Caki2 (cell line): Measurements from ENCODE around the gene SP100. TPM values are rescaled to one million over a fixed set of nuclear protein-coding genes. Genes with fewer than 3 reads are reported as not detected.
"Not testable (repeated sequence)": the region's sequence is repeated elsewhere in the genome, so short reads cannot be mapped to it uniquely, and the experiment has no call there.

Experiments
- DNase-seq: peaks from one replicate; pipeline ENCODE4 v3.0.0-alpha.2; 2015; ENCODE audit warnings: low read depth
- in situ Hi-C: cut with HindIII; loops from 2 replicates; pipeline ENCODE4 v1.10.0; 2016; ENCODE audit warnings: low sequenced_read_pairs, low pct_unique_long_range_greater_than_20kb, mixed read lengths
- total RNA-seq: library from RNA; depleted of rRNA; stranded (reverse); fragments of >200 nt; shearing (Covaris generic); gene quantifications from 2 replicates; pipeline ENCODE4 v1.2.3, GENCODE V29; 2014; ENCODE audit warnings: low replicate concordance

SP100 gene
- total RNA-seq, 1 experiment from 2014 or later, result 46.4 TPM

- no peak for DNase-seq
- in situ Hi-C loops, result no loop called here
Observed at GRCh38 chr2:230447455-230448451, 31.8 kb downstream of the SP100 start.

GRCh38 chr2:230449901-230450467 is 34.0 kb downstream of the SP100 start:
- no peak for DNase-seq
- in situ Hi-C loops, result no loop called here

DNA sequence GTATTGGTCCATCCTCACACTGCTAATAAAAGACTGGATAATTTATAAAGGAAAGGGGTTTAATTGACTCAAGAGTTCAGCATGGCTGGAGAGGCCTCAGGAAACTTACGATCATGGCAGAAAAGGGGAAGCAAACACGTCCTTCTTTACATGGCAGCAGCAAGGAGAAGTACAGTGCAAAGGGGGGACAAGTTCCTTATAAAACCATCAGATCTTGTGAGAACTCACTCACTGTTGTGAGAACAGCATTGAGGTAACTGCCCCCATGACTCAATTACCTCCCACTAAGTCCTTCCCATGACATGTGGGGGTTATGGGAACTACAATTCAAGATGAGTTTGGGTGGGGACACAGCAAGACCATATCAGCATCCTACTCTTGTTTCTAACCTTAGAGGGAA is 37.0 kb downstream of the SP100 start:
- in situ Hi-C loops, result no loop called here

DNA sequence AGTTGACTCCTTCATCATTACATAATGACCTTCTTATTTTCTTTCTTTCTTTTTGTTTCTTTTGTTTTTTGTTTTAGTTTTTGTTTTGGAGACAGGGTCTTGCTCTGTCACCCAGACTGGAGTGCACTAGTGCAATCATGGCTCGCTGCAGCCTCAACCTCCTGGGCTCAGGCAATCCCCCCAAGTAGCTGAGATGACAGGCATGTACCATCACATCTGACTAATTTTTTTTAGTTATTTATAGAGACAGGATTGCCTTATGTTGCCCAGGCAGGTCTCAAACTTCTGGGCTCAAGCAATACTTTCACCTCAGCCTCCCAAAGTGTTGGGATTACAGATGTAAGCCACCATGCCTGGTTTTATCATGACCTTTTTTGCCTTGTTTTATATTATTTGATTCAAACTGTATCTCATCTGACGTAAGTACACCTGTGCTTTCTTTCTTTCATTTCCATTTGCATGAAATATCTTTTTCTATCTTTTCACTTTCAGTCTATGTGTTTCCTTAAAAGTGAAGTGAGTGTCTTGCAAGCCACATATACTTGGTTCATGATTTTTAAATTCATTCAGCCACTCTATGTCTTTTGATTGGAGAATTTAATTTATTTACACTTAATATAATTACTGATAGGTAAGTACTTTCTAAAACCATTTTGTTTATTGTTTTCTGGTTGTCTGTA is 39.1 kb downstream of the SP100 start:
- no peak for DNase-seq
- in situ Hi-C loops, result no loop called here

More for the DNA sequence above, 37.0 kb downstream of the SP100 start:
- DNase-seq, result no peak

GRCh38 chr2:230457073-230457768 is 41.2 kb downstream of the SP100 start:
- in situ Hi-C loops, result no loop called here
- DNase-seq, result no peak

DNA sequence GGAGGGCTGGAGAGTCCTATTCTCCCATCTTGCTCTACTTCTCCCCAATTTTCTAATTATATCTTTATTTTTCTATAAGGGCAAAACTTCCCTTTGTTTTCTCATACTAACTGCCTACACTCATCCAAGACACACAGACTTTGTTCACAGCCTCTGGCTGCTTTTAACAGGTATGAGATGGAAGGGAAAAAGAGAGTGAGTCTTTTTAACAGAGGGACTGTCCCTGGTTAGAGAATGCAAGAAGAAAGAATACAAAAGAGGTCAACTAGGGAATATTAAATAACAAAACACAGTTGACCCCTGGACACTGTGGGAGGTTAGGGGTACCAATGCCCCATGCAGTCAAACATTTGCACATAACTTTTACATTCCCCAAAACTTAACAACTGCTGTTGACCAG is 41.8 kb downstream of the SP100 start:
- in situ Hi-C loops, result no loop called here
- DNase-seq, result no peak

DNA sequence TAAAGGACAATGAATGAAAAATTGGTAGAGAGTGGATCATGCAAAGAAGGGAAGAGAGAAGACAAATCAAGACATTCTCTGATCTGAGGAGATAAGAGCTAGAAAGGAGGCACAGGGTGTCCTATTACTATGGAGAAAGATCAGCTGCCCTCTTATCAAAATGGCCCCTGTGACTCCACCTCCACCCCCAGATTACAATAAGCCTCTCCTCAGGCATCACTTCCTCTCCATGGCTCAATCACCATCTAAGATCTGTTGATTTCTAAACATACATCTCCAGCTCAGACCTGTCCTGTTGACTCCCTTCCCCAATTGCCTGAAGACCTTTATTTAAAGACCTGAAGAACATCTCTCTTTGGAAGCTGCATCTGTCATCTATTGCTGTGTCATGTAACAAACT is 43.2 kb downstream of the SP100 start:
- no peak for DNase-seq
- in situ Hi-C loops, result no loop called here

GRCh38 chr2:230471074-230471473 is 55.1 kb downstream of the SP100 start:
- no peak for DNase-seq
- in situ Hi-C loops, result no loop called here

DNA sequence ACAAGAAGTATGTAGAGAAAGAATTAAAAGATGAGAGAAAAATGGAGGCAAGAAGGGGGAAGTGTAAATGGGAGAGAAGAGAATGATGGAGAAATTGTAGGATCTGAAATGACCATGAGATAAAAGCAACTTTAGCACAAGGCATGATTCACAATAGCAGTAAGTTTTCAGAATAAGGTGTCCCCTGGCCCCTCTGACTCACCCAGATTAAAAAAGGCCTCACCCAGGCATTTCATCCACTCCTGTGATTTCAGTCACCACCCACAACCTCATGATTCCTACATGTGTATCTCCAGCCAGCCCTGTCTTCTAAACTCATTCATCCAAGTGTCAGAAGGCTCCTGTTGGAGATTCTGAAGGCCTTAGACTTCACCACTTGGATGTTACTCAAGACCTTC is 56.6 kb downstream of the SP100 start:
- peak; percentile 6 for DNase-seq
- in situ Hi-C loops, result no loop called here

GRCh38 chr2:230473378-230473777 is 57.4 kb downstream of the SP100 start:
- in situ Hi-C loops, result no loop called here
- DNase-seq, result no peak

- DNase-seq, result no peak
- in situ Hi-C loops, result no loop called here
Observed at GRCh38 chr2:230475143-230475542, 59.1 kb downstream of the SP100 start.

DNA sequence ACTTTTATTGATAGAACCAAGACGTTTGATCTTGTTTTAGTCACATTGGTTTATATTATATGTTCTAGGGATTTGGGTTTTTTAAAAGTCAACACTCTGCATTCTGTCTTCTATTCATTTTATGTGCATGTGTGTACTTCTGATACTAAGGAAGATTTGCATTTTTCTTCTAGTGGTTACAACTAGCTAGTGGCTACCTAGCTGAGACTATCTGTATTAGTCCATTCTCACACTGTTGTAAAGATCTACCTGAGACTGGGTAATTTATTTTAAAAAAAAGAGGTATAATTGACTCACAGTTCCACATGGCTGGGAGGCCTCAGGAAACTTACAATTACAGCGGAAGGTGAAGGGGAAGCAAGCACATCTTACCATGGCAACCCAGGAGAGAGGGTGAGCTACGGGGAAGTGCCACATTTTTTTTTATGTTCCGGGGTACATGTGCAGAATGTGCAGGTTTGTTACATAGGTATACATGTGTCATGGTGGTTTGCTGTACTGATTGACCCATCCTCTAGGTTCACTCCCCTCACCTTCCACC is 69.9 kb downstream of the SP100 start:
- in situ Hi-C loops, result no loop called here
- DNase-seq, result no peak

GRCh38 chr2:230491219-230491618 is 75.2 kb downstream of the SP100 start:
- DNase-seq, in situ Hi-C loops: not testable (repeated sequence)

DNA sequence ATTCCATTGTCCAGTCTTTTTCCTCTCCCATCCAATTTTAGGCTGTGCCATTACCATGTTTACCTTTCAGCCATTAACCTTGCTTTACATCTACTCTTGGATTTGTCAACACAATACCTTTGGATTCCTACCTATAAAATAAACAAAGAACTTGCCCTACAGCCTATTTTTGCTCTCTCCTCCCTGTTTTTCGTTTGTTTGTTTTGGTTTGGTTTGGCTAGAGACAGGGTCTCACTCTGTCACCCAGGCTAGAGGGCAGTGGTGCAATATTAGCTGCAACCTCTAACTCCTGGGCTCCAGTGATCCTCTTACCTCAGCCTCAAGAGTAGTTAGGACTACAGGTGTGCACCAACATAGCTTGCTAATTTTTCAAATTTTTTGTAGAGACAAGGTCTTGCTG is 76.1 kb downstream of the SP100 start:
- in situ Hi-C loops, result no loop called here

DNA sequence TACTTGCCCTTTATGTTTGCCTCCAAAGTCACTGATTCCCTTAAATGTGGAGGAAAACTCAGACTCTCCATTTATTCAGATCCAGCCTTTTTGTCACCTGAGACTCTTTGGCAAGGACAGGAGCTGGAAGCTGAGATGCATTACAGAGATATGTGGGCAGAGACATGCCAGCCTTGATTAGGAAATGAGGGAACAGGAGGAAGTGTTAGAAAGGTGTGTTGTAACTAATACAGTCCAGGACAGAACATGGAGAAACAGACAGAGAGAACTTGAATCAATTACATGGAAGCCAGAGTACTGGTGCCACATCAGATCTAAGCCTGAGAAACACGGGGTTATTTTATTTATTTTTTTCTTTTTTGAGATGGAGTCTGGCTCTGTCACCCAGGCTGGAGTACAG is 79.0 kb downstream of the SP100 start:
- no peak for DNase-seq
- in situ Hi-C loops, result no loop called here

More for the DNA sequence above, 76.1 kb downstream of the SP100 start:
- DNase-seq, result no peak

GRCh38 chr2:230496891-230497290 is 80.9 kb downstream of the SP100 start:
- DNase-seq, result no peak
- in situ Hi-C loops, result no loop called here

DNA sequence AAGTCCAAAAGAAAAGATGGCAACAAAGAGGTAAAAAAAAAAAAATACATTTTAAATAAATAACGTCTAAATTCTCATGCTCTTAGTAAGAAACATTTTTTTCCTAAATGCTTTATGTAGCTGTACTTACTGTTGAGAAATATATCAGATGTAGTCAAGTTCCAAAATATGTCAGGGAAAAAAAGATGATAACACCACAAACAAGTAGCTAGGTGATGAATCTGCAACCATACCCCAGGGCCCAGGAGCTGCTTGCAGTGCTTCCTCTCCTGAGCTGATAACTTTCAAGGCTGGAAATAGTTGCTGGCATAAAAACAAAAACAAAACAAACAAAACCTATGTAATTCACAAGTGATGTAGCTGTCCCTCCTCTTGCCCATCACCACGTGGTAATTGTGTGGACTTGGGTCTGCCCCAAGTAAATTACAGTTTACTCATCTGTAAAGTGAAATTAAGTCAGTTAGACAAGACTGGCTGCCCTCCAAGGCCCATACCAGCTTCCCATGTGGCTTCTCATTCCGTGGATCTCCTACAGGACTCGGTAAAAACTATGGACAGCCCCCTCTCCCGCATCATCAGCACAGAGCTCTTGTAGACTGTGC is 82.6 kb downstream of the SP100 start:
- no peak for DNase-seq
- in situ Hi-C loops, result no loop called here

DNA sequence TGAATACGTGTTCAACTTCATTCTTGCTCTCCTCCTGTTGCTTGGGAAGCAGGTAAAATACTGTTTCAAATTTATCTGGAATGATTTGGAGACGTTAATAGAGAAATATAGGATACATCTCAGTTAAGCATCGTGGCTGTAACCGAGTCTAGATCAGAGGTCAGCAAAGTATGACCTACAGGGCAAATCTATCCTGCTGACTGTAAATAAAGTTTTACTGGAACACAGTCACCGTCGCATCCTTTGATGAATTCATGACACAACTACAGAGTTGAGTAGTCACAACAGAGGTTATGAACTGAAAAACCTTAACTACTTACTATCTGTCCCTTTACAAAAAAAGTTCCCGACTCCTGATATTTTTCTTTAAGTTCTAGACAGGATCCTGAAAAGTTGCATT is 86.6 kb downstream of the SP100 start:
- in situ Hi-C loops, result no loop called here
- DNase-seq, result no peak
